DMS153 treated with DMSO at 0.1 percent for 48 hours (cell line): ENCODE data around the gene CMTM5.
"Not testable (repeated sequence)": the region's sequence is repeated elsewhere in the genome, so short reads cannot be mapped to it uniquely, and the experiment has no call there.

Source experiments
- DNase-seq: peaks from one replicate; lab custom pipeline; 2025; ENCODE audit not compliant: unreplicated experiment; lab: John Stamatoyannopoulos, UW

The CMTM5 gene

DNA sequence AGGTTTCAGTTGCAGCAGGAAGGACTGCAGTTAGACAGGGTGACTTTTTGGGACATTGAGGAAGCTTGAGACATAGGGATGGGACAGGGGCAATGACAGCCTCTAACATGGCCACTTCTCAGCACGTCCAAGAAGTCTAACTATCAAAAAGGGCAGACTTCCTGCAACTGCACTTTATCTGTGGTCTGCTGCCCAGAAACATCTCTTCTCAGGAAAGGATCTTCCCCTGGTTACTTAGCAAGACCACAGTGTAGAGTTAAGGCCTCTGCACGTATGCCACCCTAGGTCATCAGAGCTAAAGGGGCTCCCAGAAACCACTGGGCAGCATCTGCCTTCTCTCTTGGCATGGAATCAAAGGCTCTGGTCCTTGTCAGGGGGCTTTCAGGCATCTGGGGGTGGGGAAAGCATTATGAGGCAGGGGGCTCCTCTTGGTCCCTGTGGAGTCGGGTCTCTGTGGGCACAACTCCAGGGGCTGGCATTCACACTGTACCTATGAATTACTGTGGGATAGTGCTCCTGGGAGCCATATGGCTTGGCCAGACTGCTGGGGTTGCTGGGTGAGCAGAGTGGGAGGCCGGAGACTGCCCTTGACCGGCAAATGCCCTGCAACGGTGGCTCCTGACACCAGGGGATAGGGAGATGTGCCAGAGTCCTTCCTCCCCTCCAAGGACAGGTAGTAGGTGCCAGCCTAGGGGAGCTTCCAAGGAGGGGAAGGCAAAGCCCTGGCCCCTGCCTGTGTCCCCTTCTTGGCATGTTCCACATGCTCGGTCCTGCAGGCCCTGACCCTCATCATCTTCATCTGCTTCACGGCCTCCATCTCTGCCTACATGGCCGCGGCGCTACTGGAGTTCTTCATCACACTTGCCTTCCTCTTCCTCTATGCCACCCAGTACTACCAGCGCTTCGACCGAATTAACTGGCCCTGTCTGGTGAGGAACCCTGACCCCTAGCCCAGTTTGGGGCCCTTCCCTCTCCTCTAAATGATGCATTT is 1.0 kb downstream of the CMTM5 start:
- no peak for DNase-seq

DNA sequence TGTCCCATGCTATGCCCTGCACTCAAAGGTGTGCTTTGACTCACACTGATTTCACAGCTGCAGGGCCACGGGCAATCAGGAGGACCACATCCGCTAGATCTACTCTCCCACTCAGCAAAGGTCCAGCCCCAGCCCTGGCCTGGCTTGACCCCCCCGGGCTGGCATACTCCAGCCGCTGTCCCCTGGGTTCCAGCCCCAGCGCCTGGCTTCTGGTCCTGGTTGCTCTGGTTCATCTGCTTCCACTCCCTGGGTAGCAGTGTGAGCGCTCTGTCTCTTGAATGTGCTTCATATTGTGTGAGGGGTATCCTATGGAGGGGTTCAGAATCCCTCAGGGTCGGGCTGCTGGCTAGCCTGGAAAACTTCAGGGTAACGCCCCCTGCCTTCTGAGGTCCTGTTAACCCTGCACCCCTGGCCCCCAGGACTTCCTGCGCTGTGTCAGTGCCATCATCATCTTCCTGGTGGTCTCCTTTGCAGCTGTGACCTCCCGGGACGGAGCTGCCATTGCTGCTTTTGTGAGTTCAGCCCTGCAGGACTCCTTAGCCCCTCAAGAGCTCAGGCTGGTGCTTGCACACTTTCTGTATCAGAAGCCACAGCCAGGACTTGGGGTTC is 1.9 kb downstream of the CMTM5 start:
- no peak for DNase-seq

DNA sequence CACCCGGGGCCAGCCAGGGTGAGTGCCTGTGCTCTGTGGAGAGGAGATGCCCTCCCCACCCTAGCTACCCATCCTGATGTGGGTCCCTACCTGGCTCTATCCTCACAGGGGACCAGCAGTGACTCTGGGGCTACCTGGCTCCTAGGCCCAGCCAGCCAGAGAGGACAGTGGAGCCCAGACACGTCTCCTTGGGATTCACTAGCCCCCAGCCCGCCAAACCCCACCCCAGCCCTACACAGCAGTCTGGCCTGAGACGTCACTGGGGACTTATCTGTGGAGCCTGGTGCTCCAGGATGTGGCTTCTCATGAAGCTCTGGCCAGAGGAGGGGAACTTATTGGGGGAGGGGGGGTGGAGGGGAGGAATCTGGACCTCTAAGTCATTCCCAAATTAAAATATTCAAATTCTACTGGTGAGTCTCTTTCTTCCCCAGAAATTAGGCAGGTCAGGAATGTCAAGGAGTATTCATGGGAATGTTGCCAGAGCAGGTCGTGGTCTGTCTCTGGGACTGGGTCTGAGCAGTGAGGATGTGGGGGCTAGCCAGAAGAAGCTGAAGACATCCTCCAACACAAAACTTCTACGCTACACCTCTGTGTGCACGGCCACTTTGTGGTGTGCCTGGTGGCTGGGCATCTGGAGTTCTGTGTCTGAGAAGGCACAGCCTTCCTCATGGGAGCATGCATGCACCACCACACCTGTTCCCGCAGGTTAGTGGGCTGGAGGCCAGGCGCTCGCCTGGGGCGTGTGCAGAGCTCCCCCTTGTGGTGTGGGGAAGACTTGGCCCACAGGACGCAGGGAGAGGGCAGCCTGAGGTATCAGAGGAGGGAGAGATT is 2.7 kb downstream of the CMTM5 start:
- peak; percentile 66 for DNase-seq

DNA sequence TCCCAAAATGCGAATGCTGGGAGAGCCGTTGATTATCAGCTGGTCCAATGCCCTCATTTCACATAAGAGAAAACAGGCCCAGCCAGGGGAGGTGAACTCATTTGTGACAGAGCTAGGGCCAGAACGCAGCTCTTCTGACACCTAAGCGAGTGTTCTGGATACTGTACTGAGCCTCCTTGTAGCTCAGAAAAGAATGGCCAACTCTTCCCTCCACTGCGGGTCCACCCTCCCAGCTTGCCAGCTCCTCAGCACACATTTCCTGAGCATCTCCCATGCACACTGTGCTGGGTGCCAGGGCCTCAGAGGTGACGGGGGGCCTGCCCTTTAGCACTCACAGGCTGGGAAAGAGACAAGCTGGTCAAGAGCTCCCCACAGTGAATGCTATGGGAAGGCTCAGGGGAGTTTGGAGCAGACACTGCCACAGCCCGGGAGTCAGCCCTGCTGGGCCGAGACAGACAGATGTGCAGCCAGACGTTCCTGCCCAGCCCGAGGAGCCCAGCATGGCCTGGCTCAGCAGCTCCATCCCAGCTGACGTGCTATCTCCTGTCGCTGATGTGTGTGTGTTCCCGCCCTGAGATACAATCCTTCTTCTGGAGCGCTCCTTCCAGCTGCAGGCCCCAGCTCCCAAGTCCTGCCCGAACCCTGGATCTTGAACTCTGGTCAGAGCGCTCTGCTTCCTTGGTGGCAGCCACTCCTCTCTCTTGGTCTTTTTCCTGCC is 3.5 kb downstream of the CMTM5 start:
- no peak for DNase-seq

DNA sequence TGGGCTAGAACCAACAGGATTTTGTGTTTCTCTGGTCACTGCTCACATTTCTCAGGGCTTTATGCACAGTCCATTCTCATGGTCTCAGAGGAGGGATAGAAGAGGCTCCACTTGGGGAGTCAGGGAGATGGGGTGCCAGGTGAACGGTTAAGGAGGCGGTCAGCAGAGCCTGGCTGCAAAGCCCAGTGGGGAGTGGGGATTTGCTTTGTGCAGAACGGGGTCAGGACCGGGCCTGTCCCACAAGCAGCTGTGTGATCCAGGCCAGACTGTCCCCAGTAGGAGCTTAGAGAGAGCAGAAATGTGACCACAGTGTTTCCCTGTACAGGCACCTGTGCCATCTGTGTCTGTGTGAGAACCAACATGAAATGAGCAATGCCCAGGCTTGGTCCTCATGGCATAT is 4.1 kb downstream of the CMTM5 start:
- no peak for DNase-seq

DNA sequence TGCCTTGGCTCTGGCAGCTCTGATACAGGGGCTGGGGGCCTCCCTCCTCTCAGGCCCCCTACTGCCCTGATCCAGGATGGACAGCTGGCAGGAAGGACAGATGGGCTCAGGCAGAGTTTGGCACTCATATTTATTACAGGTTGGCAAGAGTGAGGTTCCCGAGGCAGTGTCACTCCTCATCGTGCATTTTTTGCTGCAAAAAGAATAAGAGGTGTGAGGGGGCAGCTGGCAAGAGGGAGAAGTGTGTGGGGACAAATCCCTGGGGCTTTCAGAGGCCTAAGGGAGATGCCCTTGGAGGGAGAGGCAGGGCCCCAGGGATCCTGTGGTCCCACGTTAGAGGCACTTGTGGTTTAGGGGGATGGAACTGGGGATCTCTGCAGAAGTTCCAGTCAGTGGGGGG is 5.0 kb downstream of the CMTM5 start:
- peak; percentile 5 for DNase-seq

DNA sequence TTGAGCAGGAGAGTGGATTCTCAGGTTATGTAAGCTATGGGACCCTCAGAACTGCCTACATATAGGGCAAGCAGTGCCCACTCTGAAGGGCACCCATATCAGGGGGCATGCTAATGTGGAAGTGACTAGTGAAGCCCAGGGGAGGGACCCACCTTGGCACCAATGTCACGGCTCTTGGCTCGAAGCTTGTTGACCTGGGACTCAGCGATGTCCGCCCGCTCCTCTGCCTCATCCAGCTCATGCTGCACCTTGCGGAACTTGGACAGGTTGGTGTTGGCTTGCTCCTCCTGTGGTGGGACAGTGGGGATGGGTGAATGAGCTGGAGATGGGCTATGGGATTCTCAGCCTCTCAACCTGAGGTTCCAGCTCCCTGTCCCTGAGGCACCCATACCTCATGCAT is 5.4 kb downstream of the CMTM5 start:
- no peak for DNase-seq

DNA sequence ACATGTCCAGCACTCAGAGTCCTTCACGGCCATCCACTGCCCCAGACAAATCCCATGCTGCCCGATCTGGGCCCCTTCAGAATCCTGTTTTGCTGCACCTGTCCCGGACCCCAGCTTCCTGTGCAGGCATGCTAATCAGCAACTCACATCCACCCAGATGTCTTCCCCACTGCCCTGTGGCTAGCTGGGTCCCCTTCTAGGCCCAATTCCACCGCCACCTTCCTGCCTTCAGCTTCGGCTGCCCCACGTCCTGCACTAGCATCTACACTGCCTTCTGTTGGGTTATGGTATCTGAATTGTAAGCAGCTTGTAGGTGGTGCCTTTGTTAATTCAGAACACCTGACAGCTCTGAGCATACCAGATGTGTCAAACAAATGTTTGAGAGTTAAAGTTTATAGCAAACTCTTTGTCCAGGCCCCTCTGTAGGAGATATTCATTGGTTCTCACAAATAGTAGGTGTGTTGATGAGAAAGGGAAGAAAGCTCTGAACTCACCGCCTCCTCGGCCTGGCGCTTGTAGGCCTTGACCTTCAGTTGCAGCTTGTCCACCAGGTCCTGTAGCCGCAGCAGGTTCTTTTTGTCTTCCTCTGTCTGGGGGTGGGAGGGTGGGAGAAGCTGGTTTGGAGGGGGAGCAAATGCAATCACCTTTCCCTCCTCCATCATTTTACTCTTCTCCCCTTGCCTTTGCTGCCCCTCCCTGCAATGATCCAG is 6.0 kb downstream of the CMTM5 start:
- no peak for DNase-seq

DNA sequence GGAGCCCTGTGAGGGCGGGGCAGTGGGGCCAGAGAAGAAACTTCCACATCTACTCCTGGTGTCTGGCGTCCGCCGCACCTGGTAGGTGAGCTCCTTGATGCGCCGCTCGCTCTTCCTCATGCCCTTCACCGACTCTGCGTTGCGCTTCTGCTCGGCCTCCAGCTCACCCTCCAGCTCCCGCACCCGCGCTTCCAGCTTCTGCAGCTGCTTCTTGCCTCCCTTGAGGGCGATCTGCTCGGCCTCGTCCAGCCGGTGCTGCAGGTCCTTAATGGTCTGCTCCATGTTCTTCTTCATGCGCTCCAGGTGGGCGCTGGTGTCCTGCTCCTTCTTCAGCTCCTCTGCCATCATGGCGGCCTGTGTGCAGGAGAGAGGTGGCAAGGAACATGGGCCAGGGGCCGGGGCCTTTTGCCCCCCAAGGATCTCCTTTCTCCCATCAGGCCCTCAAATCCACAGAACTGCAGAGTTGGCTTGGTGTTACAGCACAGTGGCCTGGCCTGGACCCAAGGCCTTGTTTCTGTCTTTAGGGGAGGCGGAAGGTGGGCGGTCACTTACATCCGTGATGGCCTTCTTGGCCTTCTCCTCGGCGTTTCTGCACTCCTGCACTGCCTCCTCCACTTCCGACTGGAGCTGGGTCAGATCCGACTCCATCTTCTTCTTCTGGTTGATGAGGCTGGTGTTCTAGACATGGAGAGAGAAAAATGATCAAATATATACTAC is 7.7 kb downstream of the CMTM5 start:
- no peak for DNase-seq

DNA sequence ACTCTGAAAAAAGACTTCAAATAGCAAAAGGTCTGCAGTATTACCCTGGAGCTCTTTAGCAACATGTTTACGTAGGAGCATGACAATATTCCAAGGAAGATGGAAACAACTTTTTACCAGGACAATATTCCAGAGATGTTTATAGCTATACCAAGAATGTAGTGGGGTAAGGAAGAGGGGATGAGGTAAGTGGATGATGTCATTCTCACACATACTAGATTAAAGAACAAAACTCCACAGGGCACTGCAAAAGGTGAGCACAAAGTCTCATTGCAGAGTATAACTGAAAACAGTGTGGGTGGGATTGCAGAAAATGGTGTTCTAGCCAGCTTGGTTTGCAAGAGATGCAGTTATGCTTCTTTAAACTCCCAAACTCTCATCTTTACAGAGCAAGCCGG is 8.4 kb downstream of the CMTM5 start:
- DNase-seq = no peak

DNA sequence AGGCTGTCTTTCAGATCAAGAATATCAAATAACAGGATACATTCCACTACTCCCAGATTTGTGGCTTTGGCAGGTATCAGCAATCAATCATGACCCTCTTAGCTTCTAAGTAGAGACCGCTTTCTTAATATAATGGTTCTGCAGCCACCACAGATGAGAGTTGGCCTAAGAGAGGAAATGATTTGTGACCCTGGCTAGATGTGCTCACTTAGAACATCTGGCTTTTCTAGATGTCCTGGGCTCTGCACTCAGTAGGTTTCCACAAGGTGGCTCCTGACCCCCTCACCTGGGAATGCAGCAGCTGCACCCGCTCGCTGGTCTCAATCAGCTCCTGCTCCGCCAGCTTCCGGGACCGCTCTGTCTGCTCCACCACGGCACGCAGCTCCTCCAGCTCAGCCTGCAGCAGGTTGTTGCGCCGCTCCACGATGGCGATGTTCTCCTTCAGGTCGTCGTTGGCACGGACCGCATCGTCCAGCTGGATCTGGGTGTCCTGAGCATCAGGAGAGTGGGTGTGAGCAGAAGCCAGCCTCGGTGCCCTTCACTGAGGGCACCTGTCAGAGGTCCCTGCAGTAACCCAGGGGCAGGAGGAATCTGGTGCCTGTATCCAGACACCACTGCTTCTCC is 8.9 kb downstream of the CMTM5 start:
- DNase-seq = no peak

DNA sequence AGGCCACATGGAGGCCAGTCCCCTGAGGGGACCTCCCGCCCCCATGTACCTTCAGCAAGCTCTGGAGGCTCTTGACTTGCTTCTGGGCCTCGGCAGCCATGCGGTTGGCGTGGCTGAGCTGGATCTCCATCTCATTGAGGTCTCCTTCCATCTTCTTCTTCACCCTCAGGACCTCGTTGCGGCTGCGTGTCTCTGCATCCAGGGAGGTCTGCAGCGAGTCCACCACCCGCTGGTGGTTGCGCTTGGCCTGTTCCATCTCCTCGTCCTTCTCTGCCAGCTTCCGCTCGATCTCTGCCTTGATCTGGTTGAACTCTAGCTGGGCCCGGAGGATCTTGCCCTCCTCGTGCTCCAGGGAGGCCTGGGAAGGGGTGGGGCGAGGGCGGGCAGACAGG is 9.4 kb downstream of the CMTM5 start:
- DNase-seq = not testable (repeated sequence)

DNA sequence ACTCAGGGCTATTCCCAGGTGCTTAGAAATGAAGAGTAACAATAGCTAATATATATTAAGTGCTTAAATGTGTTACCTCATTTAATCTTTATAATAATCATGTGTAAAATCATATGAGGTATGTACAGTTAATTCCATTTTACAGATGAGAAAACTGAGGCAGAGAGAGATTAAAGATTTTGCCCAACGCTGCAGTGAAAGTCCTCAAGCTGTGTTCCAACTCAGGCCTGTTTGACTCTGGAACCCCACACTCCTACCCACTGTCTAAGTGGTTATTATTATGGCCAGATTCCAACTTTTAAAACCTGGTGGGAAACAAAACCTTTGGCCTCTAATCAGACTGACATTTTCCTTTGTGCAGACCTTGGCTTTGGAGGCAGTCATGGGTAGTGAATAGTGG is 10.2 kb downstream of the CMTM5 start:
- no peak for DNase-seq

DNA sequence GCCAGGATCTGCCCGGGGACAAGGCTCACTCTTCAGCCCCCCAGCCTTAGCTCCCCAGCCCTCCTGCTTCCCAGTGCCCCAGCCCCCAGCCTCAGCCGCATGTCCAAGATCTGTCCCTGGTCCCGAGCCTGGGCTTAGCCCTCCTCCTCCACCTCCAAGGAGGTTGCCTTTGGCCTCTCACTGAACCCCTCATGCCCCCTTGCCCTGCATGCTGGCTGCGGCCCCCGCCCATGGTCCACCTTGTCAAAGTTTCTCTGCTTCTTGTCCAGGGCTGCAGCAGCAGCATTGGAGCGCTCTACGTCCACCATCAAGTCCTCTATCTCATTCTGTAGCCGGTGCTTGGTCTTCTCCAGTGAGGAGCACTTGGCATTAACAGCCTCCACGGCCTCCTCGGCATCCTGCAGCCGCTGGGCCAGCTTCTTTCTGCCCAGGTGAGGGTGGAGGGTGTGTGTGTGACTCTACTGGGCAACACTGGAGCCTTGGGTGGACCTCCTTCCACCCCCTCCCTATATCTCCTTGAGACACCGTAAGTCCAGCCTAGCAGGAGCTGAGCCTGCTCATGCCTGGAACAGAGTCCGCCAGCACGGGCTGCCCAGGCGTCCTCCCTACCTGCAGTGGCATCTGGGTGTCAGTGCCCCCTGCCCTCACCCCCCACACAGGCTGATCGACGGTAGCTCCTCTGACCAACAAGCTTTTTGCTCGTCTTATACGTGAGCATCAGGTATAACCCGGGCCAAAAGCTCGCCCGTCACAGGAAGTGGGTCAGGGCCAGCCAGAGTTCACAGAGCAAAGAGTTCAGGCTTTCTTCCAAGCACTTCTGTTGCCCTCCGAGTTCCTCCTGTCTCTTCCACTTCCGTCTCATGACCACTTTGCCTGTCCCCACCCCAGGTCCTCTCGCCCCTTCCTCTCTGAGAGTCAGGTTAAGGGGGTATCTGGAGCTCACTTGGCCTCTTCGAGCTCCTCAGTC is 11.4 kb downstream of the CMTM5 start:
- no peak for DNase-seq

DNA sequence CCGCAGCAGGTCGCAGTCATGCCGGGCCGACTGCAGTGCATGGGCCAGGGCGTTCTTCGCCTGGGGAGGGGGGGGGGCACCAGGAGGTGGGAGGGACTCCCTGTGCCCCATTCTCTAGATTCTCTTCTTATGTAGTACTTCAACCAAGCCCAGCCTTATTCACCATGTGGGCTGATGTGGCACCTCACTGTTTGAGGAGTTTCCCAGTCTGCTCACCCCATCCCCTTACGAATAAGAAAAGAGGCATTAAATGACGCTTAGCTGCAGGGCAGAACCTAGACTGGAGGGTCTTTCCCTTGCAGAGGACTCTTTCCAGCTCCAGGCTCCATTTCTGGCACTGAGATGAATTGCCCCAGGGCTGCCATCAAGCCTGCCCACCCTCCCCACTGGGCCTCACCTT is 12.2 kb downstream of the CMTM5 start:
- DNase-seq = no peak

DNA sequence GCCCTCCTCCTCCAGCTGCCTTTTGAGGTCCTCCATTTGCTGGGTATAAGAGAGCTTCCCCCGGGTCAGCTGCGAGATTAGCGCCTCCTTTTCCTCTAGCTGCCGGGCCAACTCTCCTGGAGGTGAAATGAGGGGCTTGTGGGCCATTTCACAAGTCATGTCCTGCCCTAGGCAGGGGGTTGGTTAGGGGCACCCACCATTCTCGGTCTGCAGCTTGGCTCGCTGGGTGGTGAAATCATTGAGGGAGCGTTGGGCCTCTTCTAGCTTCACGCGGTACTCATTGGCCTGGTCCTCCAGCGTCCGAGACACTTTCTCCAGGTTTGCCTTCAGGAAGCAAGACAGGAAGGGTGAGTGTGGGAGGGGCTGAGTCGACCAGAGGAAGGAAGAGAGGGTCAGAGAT is 12.6 kb downstream of the CMTM5 start:
- no peak for DNase-seq

DNA sequence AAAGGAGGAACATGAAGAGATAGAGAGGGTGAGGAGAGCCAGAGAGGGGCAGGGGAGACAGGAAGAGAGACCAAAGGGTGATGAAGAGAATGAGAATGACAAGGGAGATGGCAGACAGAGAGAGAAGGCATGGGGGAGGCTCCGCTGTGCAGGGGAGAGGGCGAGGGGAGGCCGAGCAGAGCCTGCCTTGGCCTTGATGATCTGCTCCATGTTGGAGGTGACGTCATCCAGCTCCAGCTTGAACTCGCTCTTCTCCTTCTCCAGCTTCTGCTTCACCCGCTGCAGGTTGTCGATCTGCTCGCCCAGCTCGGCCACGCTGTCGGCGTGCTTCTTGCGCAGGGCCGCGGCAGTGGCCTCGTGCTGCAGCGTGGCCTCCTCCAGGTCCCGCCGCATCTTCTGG is 13.0 kb downstream of the CMTM5 start:
- not testable (repeated sequence) for DNase-seq

DNA sequence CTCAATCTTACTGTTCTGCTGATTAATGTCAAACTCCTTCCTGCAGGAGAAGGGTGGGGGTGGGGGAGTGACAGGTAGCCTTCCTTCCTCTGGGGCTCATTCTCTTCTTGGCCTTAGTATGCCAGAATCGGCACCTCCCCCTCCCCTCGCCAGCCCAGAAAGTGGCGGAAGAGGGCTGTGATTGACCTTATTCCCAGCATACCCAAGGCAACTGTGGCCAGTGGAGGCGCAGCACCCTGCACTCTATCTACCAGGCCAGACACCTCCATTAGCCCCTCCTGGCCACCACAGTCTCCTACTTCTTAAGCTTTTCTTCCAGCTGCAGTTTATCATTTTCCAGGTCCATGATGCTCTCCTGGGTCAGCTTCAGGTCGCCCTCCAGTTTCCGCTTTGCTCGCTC is 15.8 kb downstream of the CMTM5 start:
- no peak for DNase-seq
